GM18870 (cell line): Measurements from ENCODE around the gene MEIOC.
"Not testable (repeated sequence)": the region's sequence is repeated elsewhere in the genome, so short reads cannot be mapped to it uniquely, and the experiment has no call there.

ENCODE experiments used
- ATAC-seq: cut with Tn5 transposase; IDR thresholded peaks from one replicate; pipeline ENCODE4 v1.9.1; 2021; ENCODE audit warnings: moderate library complexity; ENCODE audit not compliant: unreplicated experiment

MEIOC gene

DNA sequence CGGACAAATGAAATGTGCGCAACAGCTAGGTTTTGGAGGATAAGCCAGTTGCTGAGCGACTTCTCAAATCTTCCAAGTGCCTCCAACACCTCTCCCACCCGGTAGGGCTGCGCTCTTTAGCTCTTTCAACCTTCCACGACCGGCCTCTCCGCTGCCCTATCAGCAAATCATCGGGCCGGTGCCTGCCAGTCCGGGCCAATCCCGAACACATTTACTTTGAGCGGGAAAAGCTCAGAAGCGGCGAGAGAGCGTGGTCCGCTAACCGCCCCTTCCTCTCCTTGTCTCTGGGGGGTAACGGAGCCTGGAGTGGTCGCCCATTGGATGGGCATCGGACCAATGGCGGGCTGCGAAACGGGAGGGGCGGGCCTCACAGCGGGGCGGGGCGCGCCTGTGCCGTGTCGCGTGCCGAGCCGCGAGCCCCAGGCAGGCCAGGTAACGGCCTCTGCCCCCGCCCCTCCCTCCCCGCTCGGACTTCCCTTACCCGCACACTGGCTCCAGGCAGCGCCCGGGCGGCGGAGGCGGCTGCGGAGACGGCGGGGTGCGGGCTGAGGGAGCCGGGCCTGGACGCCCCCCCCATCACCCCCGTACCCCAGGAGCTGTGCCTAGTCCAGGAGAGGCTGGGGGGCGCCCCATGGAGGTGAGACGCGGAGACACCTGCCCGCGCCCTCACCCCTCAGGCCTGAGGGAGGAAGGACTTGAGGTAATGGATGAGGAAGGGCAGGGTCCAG is at the start of gene MEIOC:
MEIOC (plus strand) TSS at position 486 of the 728 bp plus-strand sequence; CDS start at position 632, 146 bp downstream.
- no peak for ATAC-seq

DNA sequence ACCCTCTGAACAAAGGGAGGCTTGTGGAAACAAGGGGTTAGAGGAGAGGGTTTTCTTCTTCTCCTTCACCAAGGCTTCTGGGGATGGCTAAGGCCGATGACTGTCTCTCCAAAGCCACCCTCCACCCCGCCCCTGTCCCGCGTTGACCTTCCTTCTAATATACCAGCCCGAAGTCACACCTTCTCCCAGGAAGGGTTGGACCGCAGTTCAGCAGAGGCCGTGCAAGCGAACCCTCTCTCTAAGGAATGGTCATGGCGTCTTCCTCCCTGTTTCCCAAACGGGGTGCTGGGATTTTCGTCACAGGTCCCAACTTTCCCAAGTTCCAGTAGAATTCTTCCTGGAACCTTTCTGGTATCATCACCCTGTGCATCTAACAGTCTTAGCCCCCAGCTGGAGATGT is 49.6 kb upstream of the MEIOC start:
- ATAC-seq: no peak

DNA sequence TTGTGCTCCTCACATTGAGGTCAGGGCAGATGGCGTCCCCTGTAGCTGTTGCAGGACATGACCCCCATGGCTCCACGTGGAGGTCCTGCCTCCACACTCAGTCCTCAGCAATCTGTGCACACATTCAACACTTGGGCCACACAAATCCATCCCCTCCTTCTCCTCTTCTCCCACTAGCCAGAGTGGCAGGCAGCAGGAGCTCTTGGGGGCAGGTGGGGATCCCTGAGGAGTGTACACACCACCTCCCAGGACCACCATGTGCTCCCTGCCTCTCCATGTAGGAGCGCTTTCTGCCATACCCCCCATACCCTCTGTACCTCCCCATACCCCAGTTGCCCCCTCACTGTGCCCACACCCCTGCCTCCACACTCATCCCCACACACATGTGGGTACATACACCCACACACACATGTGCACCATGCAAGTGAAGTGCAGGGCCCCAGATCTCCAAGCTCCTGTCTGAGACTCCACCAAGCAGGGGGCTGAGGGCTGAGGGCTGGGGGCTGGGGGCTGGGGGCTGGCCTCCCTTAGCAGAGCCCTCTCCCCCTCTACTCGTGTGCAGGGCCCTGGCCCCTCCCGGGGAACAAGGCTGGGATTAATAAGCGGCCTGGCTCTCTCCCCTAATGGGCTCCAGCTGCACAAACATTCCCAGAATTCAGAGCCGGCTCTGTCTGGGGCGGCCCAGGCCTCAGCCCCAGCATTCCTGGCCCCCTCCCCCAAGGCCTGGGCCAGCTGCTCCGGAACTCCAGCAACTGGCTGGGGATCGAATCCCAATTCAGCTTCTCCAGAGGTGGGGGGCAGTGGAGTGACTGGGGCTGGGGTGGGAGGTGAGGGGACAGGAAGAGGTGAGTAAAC is 48.2 kb upstream of the MEIOC start:
- no peak for ATAC-seq

DNA sequence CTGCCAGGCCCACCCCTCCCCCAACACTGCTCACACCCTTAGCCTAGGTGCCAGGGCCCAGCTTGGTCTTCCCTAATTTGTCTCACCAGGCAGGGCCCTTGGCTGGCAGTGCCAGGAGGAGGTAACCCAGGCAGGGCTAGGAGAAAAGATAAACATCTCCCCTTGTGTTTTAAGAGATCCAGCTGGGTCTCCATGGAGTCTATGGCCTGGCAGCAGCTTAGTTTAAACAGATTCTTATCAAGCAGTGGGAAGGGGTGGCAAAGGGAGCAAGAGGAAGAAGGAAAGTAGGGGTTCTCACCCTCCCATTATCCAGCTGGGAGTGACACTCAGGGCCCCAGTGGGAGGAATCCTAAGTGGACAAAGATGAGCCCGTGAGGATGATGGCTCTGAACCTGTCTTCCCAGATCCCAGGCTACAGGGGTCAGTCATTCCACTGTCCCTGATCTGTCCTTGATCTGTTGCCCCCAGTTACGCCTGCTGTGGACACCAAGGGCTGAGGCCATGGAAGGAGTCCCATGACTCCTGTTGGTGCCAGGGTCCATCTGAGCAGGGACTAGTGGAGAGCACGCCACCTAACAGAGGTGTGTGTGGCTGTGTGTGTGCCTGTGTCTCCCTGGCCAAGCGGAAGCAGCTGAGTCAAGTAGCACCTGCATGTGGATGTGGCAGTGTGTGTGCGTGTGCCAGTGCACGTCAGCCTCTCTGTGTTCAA is 47.4 kb upstream of the MEIOC start:
- no peak for ATAC-seq

DNA sequence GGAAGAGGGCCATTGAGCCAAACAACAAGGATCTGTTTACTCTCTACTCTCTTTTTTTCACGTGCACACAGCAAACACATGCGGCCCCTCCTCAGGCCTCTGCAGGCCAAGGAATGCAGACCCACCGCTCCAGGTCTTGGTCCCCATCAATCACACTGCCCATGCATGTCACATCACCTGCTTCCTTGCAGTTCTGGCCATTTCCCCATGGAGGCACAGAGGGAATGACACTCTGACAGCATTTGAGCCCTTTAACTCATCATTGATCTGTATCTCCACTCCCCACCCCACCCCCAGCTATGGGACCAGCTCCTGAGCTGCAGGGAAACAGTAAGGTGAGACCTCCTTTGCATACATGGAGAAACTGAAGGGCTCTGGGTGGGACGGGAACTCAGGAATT is 45.9 kb upstream of the MEIOC start:
- no peak for ATAC-seq

DNA sequence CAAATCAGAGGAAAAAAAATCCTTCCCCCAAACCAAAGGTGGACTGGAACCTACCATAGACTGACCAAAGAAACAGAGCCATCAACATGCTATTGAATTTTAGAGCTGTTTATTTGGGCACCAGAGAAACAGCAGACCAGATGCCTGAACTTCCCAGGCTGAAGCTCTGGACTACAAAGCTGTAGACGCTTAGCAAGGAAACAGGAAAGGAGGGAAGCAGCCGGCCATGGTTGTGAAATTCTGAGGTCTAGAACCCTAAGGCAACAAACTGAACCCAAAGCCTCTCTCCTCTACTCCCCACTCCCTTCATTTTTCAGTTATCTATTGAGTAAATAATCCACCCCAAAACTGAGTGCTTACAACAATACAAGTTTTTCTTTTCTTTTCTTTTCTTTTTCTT is 45.4 kb upstream of the MEIOC start:
- no peak for ATAC-seq

DNA sequence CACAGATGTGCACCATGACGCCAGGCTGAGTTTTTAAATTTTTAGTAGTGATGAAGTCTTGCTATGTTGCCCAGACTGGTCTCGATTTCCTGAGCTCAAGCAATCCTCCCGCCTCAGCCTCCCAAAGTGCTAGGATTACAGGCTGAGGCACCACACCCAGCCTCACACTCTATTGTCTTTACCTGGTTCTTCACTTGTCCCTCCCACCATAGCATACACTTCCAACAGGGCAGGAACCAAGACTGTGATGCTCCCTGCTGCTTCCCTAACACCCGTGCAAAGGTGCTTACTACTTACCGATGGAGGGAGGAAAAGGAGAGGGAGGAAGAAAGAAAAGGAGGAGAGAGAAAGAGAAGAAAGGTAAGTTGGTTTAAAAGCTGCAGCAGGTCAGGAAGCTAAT is 41.4 kb upstream of the MEIOC start:
- no peak for ATAC-seq

DNA sequence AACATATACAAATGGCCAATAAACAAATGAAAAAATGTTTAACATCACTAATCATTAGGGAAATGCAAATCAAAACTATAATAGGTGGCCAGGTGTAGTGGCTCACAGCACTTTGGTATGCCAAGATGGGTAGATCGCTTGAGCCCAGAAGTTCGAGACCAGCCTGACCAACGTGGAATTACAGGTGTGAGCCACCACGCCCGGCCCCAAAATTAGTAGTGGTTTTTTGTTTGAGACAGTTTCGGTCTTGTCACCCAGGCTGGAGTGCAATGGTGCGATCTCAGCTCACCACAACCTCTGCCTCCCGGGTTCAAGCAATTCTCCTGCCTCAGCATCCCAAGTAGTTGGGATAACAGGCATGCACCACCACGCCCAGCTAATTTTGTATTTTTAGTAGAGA is 37.6 kb upstream of the MEIOC start:
- not testable (repeated sequence) for ATAC-seq

DNA sequence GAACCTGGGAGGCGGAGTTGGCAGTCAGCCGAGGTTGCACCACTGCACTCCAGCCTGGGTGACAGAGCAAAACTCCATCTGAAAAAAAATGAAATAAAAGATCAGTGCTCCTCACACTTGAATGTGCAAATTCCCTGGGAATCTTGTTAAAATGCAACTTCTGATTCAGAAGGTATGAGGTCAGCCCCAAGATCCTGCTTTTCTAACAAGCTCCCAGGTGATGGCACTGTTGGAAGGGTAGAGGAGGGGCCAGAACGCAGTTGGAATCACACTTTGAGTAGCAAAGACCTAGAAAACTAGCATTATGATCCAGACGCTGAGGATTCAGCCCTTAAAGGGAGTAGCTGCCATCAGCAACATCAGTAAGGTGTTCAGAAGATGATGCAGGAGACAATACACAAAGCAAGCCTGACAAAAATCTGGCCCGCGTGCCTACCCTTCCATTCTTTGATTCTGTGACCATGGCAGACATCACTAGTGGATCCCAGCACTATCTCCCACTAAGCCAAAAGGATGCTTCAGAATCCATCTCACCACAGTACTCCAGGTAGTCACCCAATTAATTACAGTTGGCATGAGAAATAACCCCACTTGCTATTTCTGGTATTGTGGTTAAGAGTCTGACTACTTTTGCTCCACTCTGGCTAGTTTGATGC is 33.1 kb upstream of the MEIOC start:
- no peak for ATAC-seq

DNA sequence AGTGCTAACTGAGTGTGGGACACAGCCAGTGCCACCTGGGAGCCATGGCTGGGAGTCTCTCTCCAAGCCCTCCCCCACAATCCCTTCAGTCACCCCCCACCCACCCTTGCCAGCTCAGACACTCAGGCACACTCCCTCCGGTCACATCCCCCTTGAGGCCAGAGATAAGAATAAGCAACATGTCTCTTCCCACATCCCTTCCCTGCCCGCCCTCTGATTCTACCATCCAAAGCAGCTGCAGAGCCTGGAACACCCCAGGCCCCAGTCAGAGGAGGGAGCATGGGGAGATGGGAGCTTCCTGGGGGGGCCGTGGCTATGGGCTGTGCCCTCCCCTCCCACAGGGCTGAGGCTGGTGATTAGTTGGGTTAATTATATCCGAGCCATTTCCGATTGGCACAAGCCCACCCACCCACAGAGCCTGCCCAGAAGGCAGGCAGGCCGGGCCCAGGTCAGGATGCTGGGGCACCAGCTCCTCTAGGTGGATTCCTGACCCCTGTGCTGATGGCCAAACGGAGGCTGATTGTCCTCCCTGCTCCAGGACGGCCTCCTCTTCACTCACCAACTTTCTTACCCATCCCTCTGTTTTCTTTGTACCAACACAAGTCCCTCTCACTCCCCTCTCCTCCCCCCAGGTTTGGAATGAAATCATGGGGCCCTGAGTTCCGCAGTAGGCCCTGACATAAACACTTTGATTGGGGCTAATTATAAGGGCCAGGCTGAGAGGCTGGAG is 28.6 kb upstream of the MEIOC start:
- ATAC-seq: no peak

DNA sequence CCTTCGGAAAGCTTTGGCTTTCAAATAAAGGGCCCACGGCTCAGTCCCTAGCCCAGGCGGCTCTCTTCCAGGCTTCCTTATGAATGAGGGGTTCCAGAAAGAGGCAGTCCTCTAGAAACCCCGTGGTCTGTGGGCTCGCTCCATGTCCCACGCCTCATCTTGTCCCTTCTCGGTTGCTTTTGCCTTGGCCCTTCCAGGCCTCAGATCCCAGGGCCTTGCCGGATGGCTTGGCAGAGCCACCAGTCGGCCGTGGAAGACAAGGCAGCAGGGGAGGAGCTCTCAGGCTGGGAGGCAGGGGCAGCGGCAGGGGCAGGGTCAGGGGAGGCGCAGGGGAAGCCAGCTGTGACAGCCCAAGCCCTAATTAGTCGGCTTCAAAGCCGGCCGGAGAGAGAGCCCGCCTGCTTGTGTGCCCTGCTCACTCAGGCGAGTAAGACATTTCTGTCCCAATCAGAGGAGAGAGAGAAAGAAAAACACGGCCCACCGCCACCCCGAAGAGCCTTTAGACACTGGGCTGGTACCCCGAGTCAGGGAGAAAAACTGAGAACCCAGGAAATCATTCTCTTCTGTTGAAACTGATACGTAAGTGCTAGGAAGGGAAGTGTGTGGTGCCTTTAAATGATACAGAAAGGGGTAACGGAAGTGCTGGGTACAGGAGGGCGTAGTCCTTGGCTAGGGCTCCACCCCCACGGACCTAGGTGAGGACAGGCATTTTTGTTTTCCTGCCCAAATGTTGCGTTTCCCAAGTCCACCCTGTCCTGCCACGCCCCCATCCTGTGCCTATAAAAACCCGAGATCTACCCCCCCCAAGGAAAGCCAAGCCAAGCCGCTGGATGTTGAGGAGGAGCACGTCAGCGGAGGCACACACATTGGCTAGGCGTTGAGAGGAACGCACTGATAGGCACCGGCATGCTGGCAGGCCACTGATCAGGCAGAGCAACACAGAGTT is 27.8 kb upstream of the MEIOC start:
- ATAC-seq: no peak

DNA sequence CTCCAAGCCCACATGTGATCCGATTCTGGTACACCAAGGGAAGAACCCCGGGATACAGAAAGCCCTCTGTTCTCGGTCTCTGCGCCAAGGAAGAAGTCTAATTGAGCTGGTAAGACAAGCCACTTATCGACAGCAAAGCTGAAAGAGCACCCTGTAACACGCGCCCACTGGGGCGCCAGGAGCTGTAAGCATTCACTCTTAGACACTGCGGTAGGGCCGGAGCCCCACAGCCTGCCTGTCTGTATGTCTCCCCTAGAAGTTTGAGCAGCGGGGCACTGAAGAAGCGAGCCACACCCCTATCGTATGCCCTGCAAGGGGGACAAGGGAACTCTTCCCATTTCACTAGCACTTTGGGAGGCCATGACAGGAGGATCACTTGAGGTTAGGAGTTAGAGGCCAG is 27.0 kb upstream of the MEIOC start:
- no peak for ATAC-seq

DNA sequence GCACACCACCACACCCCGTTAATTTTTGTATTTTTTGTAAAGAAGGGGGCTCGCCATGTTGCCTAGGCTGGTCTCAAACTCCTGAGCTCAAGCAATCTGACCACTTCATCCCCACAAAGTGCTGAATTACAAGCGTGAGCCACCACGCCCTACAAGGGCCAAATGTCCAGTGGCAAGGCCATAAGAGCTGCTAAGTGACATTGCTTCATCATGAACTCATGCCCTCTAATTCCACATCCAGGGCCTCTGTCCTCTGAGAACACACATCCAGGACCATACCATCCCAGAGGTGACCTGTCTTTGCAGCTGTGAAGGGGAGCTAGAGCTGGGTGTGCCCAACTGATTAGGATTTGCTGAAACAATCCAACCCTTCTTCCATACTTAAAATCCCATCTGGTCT is 25.6 kb upstream of the MEIOC start:
- no peak for ATAC-seq

DNA sequence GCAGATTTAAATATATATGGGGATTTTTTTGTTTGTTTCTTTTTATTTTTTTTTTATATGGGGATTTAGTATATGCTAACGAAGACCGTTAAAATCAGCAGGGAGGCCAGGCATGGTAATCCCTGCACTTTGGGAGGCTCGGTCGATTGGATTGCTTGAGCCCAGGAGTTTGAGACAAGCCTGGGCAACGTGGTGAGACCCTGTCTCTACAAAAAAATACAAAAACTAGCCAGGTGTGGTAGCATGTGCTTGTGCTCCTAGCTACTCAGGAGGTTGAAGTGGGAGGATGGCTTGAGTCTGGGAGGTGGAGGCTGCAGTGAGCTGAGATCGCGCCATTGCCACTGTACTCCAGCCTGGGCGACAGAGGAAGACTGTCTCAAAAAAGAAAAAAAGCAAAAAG is 22.3 kb upstream of the MEIOC start:
- no peak for ATAC-seq

DNA sequence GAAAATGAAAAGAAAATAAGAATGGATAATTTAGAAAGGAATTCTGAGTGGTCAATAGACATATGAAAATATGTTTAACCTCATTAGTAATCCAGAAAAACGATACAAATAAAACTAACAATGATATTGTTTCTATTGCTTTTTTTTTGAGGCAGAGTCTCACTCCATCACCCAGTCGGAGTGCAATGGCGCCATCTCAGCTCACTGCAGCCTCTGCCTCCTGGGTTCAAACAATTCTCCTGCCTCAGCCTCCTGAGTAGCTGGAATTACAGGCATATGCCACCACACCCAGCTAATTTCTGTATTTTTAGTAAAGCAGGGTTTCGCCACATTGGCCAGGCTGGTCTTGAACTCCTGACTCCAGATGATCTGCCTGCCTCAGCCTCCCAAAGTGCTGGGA is 21.9 kb upstream of the MEIOC start:
- ATAC-seq: not testable (repeated sequence)

DNA sequence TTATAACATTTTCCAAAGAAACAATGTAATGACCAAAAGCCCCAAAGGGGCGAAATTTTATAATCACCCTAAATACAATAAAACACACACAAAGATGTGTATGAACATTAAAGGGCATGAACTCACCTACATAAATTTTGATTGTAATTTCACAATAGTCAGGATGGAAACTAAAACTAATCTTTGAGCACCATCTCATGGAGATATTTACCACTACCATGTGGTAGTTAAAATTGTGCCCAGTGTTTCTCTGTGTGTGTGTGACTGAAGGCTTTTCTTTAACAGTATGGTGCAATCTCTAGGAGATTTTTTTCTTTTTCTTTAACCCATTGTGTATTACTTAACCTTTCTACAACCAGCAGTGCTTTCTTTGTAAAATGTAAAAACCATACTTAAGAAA is 19.7 kb upstream of the MEIOC start:
- ATAC-seq: no peak

DNA sequence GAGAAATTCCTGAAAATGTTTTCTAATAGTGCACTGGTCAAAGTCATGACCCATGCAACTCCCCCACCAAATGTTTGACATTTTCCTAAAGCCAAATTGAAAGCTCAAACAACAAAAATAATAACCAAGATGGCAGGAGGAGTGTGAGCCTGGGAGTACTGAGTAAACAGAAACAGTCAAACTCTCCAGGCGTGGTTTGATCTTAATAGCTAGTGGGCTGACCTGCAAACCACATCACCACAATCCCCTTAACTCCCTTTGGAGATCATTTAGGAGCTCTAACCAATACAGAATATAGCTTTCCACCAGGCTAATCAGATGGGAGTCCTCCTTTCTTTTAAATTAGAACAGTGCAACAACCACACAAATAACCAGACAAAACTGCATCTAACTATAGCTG is 19.2 kb upstream of the MEIOC start:
- ATAC-seq: no peak

DNA sequence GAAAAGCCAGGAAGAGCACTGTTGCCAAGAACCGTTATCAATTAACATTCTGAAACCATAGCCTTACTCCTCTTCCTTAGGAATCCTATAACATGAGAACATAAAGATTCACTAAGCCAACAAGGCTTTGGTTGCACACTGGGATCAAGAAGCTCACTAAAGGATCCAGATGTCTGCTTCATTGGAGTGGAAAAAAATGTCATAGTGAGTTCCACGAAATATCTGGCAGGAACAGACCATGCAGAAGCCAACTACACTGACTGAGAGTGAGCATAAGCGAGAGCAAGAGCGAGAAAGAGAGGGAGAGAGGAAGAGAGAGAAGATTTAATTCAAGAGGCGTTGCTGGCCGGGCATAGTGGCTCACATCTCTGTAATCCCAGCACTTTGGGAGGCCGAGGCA is 13.4 kb upstream of the MEIOC start:
- ATAC-seq: no peak

DNA sequence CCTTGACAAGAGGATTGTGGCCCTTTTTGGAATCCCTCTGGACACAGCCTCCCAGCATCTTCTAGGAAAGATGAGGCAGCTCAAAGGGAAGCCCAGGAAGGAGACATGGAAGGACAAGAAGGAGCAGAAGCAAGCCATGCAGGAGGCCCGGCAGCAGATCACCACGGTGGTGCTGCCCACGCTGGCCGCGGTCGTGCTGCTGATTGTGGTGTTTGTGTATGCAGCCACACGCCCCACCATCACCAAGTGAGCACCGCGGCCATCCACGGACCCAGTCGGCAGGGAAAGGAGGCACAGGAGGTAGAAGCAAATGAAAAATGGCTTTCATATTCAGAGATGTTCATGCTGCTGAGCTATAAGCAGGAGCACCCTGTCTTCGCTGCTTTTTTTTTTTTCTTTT is 10.9 kb upstream of the MEIOC start:
- no peak for ATAC-seq
